ENCODE data around the gene CHRNA3. TPM values are rescaled to one million over a fixed set of nuclear protein-coding genes. Genes with fewer than 3 reads are reported as not detected.

CHRNA3 gene
- total RNA-seq, 4 donors from 2014 or later, result 1.00 to 6.0 (median 3.4) TPM

- 87% methylated on average over 10 of the region's 10 CpGs; no CpG with 5 or more reads in 1 of the 2 donors for WGBS, 2 donors (ENCODE audit: low coverage in 1 of 2)
- in situ Hi-C loops (cut with MboI; ENCODE audit: low pct_ligation_motif_present in 1 of 4, low pct_unique_long_range_greater_than_20kb in 1 of 4, low sequenced_read_pairs in 3 of 4) (no loop called here), intact Hi-C loops (cut with DNase I; ENCODE audit: low total_unique reads) (no loop called here)
- Histone ChIP-seq H3K27ac (no peak overlapping the region), H3K27me3 (peaks cover 9% of the 10 kb centered on the region), H3K4me1 (peaks cover 0 to under 1% (median under 1%) of the 10 kb centered on the region in 4 donors), H3K9me3 (no peaks in the 10 kb centered on the region), H3K36me3 (no peaks in the 10 kb centered on the region), H3K4me3 (no peak overlapping the region)
- no peak for DNase-seq
- no peak for TF ChIP-seq POLR2AphosphoS5 (IDR thresholded peaks at IDR 0.05)
- no peak for TF ChIP-seq CTCF (IDR thresholded peaks at IDR 0.05)
- no peak for TF ChIP-seq POLR2A (IDR thresholded peaks at IDR 0.05)
- TF ChIP-seq EP300 (IDR thresholded peaks at IDR 0.05; ENCODE audit: low read depth), result no peak
These were observed 14.6 kb upstream of the CHRNA3 start for GRCh38 chr15:78635346-78635745.

- 83 to 100% methylated on average over 1 to 12 of the region's 12 CpGs for WGBS, 2 donors (ENCODE audit: low coverage in 1 of 2)
- Histone ChIP-seq H3K27me3 (peaks cover under 1% of the 10 kb centered on the region), H3K9me3 (no peaks in the 10 kb centered on the region), H3K4me1 (no peaks in the 10 kb centered on the region), H3K27ac (no peak overlapping the region), H3K36me3 (no peaks in the 10 kb centered on the region), H3K4me3 (no peak overlapping the region)
- no peak for TF ChIP-seq CTCF (IDR thresholded peaks at IDR 0.05)
- TF ChIP-seq POLR2AphosphoS5 (IDR thresholded peaks at IDR 0.05), result no peak
- no peak for TF ChIP-seq POLR2A (IDR thresholded peaks at IDR 0.05)
- TF ChIP-seq EP300 (IDR thresholded peaks at IDR 0.05; ENCODE audit: low read depth), result no peak
- in situ Hi-C loops (cut with MboI; ENCODE audit: low pct_ligation_motif_present in 1 of 4, low pct_unique_long_range_greater_than_20kb in 1 of 4, low sequenced_read_pairs in 3 of 4), result no loop called here
- intact Hi-C loops (cut with DNase I; ENCODE audit: low total_unique reads), result no loop called here
- no peak for DNase-seq
These were observed 13.7 kb upstream of the CHRNA3 start for GRCh38 chr15:78634210-78635145.

- no peaks in the 10 kb centered on the region for H3K36me3 ChIP-seq
- peaks cover 5% of the 10 kb centered on the region for H3K27me3 ChIP-seq
- H3K4me1 ChIP-seq, result no peaks in the 10 kb centered on the region
- 60 to 71% methylated on average over 1 to 2 of the region's 2 CpGs for WGBS, 2 donors (ENCODE audit: low coverage in 1 of 2)
- in situ Hi-C loops (cut with MboI; ENCODE audit: low pct_ligation_motif_present in 1 of 4, low pct_unique_long_range_greater_than_20kb in 1 of 4, low sequenced_read_pairs in 3 of 4) (no loop called here), intact Hi-C loops (cut with DNase I; ENCODE audit: low total_unique reads) (no loop called here)
- TF ChIP-seq POLR2AphosphoS5 (IDR thresholded peaks at IDR 0.05) (no peak), POLR2A (IDR thresholded peaks at IDR 0.05) (no peak), CTCF (IDR thresholded peaks at IDR 0.05) (no peak), EP300 (IDR thresholded peaks at IDR 0.05; ENCODE audit: low read depth) (no peak)
- no peak overlapping the region for H3K4me3 ChIP-seq
- no peaks in the 10 kb centered on the region for H3K9me3 ChIP-seq
- H3K27ac ChIP-seq, result no peak overlapping the region
- DNase-seq, result no peak
These were observed 12.6 kb upstream of the CHRNA3 start for GRCh38 chr15:78633348-78633747.

GRCh38 chr15:78630886-78631633 lies 10.3 kb upstream of the CHRNA3 start:
- Histone ChIP-seq H3K36me3 (no peaks in the 10 kb centered on the region), H3K27me3 (peaks cover 19% of the 10 kb centered on the region), H3K4me3 (no peak overlapping the region), H3K9me3 (no peaks in the 10 kb centered on the region), H3K4me1 (no peaks in the 10 kb centered on the region), H3K27ac (no peak overlapping the region)
- TF ChIP-seq CTCF (IDR thresholded peaks at IDR 0.05), result no peak
- no peak for TF ChIP-seq POLR2AphosphoS5 (IDR thresholded peaks at IDR 0.05)
- TF ChIP-seq POLR2A (IDR thresholded peaks at IDR 0.05), result no peak
- no peak for TF ChIP-seq EP300 (IDR thresholded peaks at IDR 0.05; ENCODE audit: low read depth)
- in situ Hi-C loops (cut with MboI; ENCODE audit: low pct_ligation_motif_present in 1 of 4, low pct_unique_long_range_greater_than_20kb in 1 of 4, low sequenced_read_pairs in 3 of 4) (no loop called here), intact Hi-C loops (cut with DNase I; ENCODE audit: low total_unique reads) (no loop called here)
- 76% methylated on average over 6 of the region's 9 CpGs; no CpG with 5 or more reads in 1 of the 2 donors for WGBS, 2 donors (ENCODE audit: low coverage in 1 of 2)
- DNase-seq, result no peak

Data from transverse colon (tissue), 4 donors.